Heart right ventricle (tissue), 16 donors: ENCODE results near the gene PADI1. TPM values are rescaled to one million over a fixed set of nuclear protein-coding genes. Genes with fewer than 3 reads are reported as not detected.

Experiments
- ATAC-seq, 8 donors: fragments of 200-7000 bp; cut with Tn5 transposase; one replicate each; pipeline ENCODE4 v1.9.1; 2020; ENCODE audit warnings: mild to moderate bottlenecking in 8 of 8, moderate library complexity in 8 of 8, moderate number of reproducible peaks in 1 of 8
- DNase-seq, 2 donors: peaks; one replicate each; pipeline ENCODE4 v3.0.0-alpha.2; 2020
- H3K27ac ChIP-seq, 10 donors: fragments of 200-600 bp; sonication (generic) in 2 of 10; one replicate each; pipeline versions ENCODE4 v1.5.0 to v1.8.0; 2020 to 2022; ENCODE audit warnings: mild to moderate bottlenecking in 3 of 10
- H3K27me3 ChIP-seq, 7 donors: fragments of 200-600 bp; one replicate each; pipeline ENCODE4 v1.8.0; 2021 to 2022; ENCODE audit warnings: mild to moderate bottlenecking in 2 of 7
- H3K36me3 ChIP-seq, 9 donors: fragments of 200-600 bp; sonication (generic) in 1 of 9; one replicate each; pipeline versions ENCODE4 v1.5.0 to v1.8.0; 2020 to 2022; ENCODE audit warnings: mild to moderate bottlenecking in 2 of 9
- H3K4me1 ChIP-seq, 9 donors: fragments of 200-600 bp; sonication (generic) in 1 of 9; one replicate each; pipeline versions ENCODE4 v1.5.0 to v1.8.0; 2020 to 2022; ENCODE audit warnings: mild to moderate bottlenecking in 4 of 9
- H3K4me3 ChIP-seq, 10 donors: fragments of 200-600 bp; sonication (generic) in 2 of 10; one replicate each; pipeline versions ENCODE4 v1.5.0 to v1.8.0; 2020 to 2022; ENCODE audit warnings: mild to moderate bottlenecking in 7 of 10, moderate library complexity in 2 of 10
- H3K9me3 ChIP-seq, 11 donors: fragments of 200-600 bp in 10 of 11; sonication (generic) in 2 of 11; one replicate each; pipeline versions ENCODE4 v1.5.0 to v1.8.0; 2013 to 2022; ENCODE audit warnings: mild to moderate bottlenecking in 2 of 11, control low read depth in 1 of 11, moderate library complexity in 1 of 11
- CTCF ChIP-seq, 9 donors: fragments of 200-600 bp; sonication (generic) in 2 of 9; IDR thresholded peaks; one replicate each; pipeline versions ENCODE4 v1.5.0 to v1.8.0; 2021 to 2022; ENCODE audit warnings: antibody characterized with exemption in 9 of 9, mild to moderate bottlenecking in 5 of 9, moderate library complexity in 1 of 9
- WGBS, 2 donors: extraction: QIAGEN DNeasy Blood & Tissue Kit; methylation state at CpG; one replicate each; pipeline ENCODE4 v1.1.7; 2013; ENCODE audit warnings: inconsistent platforms in 1 of 2; 5-methylcytosine and 5-hydroxymethylcytosine counted together
- intact Hi-C, 10 donors: fragments of 100-400 bp; cut with DNase I; formaldehyde crosslinking; loops; one replicate each; pipeline versions ENCODE4 v1.11.1 to v1.14.2; 2022
- polyA plus RNA-seq, 2 donors: library from polyadenylated mRNA; stranded (reverse); fragments of 200-250 nt; gene quantifications; one replicate each; pipeline ENCODE4 v1.2.3, GENCODE V29; 2013
- total RNA-seq, 10 donors: library from RNA; stranded (reverse); fragmentation: NEBNext Ultra II Directional in 3 of 10; extraction: Animal tissue kit (Norgen Biotek cat#: 25700) in 3 of 10; gene quantifications; one replicate each; pipeline versions ENCODE4 v1.2.1 to v1.2.4, GENCODE V29; 2021 to 2023
- donor health status: Arrhythmogenic right ventricular cardiomyopathy.
- donor health status: ischemic (EF 13 %, LVEDD 7.1; RV severe dilation, severe dysfunction).
- donor health status: healthy with polysubstance abuse.
- donor health status: DM: no; HTN: yes; CAD: no.
- donor health status: DM: no; HTN: no; CAD: no.
- donor health status: ischemic (EF 25% LVEDD 6.9; RV normal size, moderate dysfunction).
- donor health status: ischemic (EF 25% LVEDD 5.7; RV mildly dilated, moderate dysfunction).
- donor health status: healthy.
- donor health status: DM: yes; HTN: yes; CAD: no.
- donor health status: Ischemic cardiomyopathy.
- donor health status: ischemic (EF 35%, LVEDD 5.7; RV mildly dilated, moderate dysfunction).
- donor health status: nonischemic (EF 11% LVEDD 7.7; RV severe dilation, severe dysfunction).
- donor health status: DM: yes; HTN: yes; CAD: no.
- donor health status: PGD.
- donor health status: ischemic (EF 29% LVEDD 5.4; RV normal size, mild dysfunction).
- donor health status: nonischemic (EF 23%, LVEDD 6.1; RV moderate dilation, normal function).

Gene PADI1
- total and polyA plus RNA-seq, 12 donors, result 0.01 TPM; not detected in 11

- Histone ChIP-seq H3K27me3 (peaks cover 0 to 48% (median 17%) of the 10 kb centered on the region in 7 donors), H3K27ac (no peak overlapping the region), H3K4me1 (no peaks in the 10 kb centered on the region), H3K4me3 (no peak overlapping the region), H3K9me3 (peaks cover 0 to 4% (median 0%) of the 10 kb centered on the region in 11 donors), H3K36me3 (no peaks in the 10 kb centered on the region)
- ATAC-seq (no peak), DNase-seq (no peak)
- 86 to 89% methylated on average over 7 of the region's 7 CpGs for WGBS, 2 donors
- no peak for TF ChIP-seq CTCF (IDR thresholded peaks at IDR 0.05)
- intact Hi-C loops, result no loop called here
Measured at GRCh38 chr1:17163371-17163770, 41.6 kb upstream of the PADI1 start.

GRCh38 chr1:17163789-17164666 lies 40.9 kb upstream of the PADI1 start:
- no peak for DNase-seq
- H3K27me3 ChIP-seq, result peaks cover 0 to 44% (median 17%) of the 10 kb centered on the region in 7 donors
- TF ChIP-seq CTCF (IDR thresholded peaks at IDR 0.05), result no peak
- no peaks in the 10 kb centered on the region for H3K4me1 ChIP-seq
- intact Hi-C loops, result no loop called here
- H3K27ac ChIP-seq, result no peak overlapping the region
- ATAC-seq, result no peak
- peaks cover 0 to 4% (median 0%) of the 10 kb centered on the region in 11 donors for H3K9me3 ChIP-seq
- H3K36me3 ChIP-seq, result no peaks in the 10 kb centered on the region
- 74 to 76% methylated on average over 16 of the region's 16 CpGs for WGBS, 2 donors
- no peak overlapping the region for H3K4me3 ChIP-seq

- 75 to 78% methylated on average over 1 of the region's 1 CpG for WGBS, 2 donors
- Histone ChIP-seq H3K36me3 (no peaks in the 10 kb centered on the region), H3K27ac (no peak overlapping the region), H3K4me3 (no peak overlapping the region), H3K27me3 (peaks cover 0 to 44% (median 17%) of the 10 kb centered on the region in 7 donors), H3K9me3 (peaks cover 0 to 4% (median 0%) of the 10 kb centered on the region in 11 donors), H3K4me1 (no peaks in the 10 kb centered on the region)
- DNase-seq (no peak), ATAC-seq (no peak)
- intact Hi-C loops, result no loop called here
- no peak for TF ChIP-seq CTCF (IDR thresholded peaks at IDR 0.05)
Measured at GRCh38 chr1:17165823-17166222, 39.1 kb upstream of the PADI1 start.

- Histone ChIP-seq H3K9me3 (no peaks in the 10 kb centered on the region), H3K27ac (no peak overlapping the region), H3K4me3 (no peak overlapping the region), H3K27me3 (peaks cover 0 to 40% (median 18%) of the 10 kb centered on the region in 7 donors), H3K36me3 (no peaks in the 10 kb centered on the region), H3K4me1 (no peaks in the 10 kb centered on the region)
- no peak for DNase-seq
- 6 to 12% methylated on average over 4 of the region's 4 CpGs for WGBS, 2 donors
- ATAC-seq, result no peak
- no peak for TF ChIP-seq CTCF (IDR thresholded peaks at IDR 0.05)
- intact Hi-C loops, result no loop called here
Measured at GRCh38 chr1:17167041-17167785, 37.7 kb upstream of the PADI1 start.
